Measurements from ENCODE around the gene CLCN5. TPM values are rescaled to one million over a fixed set of nuclear protein-coding genes. Genes with fewer than 3 reads are reported as not detected.

CLCN5 gene
- total and polyA plus RNA-seq, 10 of the 15 experiments (the other 5 are each of a cell fraction or from before 2014, with no cell fraction given): 0.33 to 3.8 (median 2.6) TPM

DNA sequence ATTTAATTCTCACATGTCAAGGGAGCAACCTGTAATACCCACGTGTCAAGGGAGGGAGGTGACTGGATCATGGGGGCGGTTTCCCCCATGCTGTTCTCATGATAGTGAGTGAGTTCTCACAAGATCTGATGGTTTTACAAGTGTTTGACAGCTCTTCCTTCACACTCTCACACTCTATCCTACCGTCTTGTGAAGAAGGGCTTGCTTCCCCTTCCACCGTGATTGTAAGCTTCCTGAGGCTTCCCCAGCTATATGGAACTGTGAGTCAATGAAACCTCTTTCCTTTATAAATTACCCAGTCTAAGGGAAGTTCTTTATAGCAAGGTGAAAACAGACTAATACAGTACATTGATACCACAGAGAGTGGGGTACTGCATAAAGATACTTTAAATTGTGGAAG lies 25.4 kb upstream of the CLCN5 start:
- Histone ChIP-seq H3K4me3 (no peak overlapping the region), H3K9ac (ENCODE audit: control insufficient read depth, insufficient read depth, low read length) (no peak overlapping the region), H3K27me3 (replicated peaks in 1 of 2; ENCODE audit: control insufficient read depth in 2 of 2, insufficient read depth in 2 of 2, low read length in 1 of 2) (no peaks in the 10 kb centered on the region), H3K27ac (ENCODE audit: control insufficient read depth, insufficient read depth) (no peak overlapping the region), H3K4me2 (ENCODE audit: control insufficient read depth, insufficient read depth) (no peak overlapping the region), H3K36me3 (ENCODE audit: control insufficient read depth in 2 of 2, insufficient read depth in 2 of 2, low read length in 1 of 2) (no peaks in the 10 kb centered on the region), H2AFZ (ENCODE audit: control insufficient read depth, low read depth, low read length) (no peak overlapping the region), H4K20me1 (ENCODE audit: control insufficient read depth, insufficient read depth) (no peaks in the 10 kb centered on the region), H3K79me2 (ENCODE audit: control insufficient read depth, insufficient read depth, low read length) (no peaks in the 10 kb centered on the region), H3K4me1 (ENCODE audit: control insufficient read depth, insufficient read depth, low read length) (no peaks in the 10 kb centered on the region), H3K9me3 (replicated peaks; ENCODE audit: control insufficient read depth, insufficient read depth, low read length) (peaks cover 3% of the 10 kb centered on the region; the same call in 1 of the 3 replicates)
- ChIA-PET POLR2A (no interaction called here), CTCF (interaction anchor here (0.9 kb wide), 1 partner anchor 13 kb away, joined by 4 read pairs; no protein-coding TSS in a partner anchor), RAD21 (ENCODE audit: unreplicated experiment) (no interaction called here), SMC1A (ENCODE audit: uncharacterized antibody, unreplicated experiment) (no interaction called here)
- FAIRE-seq (no peak), DNase-seq (ENCODE audit: low read depth, low spot score) (no peak), ATAC-seq (no peak)
- no TSS peak for BruUV-seq (replicated peaks)
- in situ Hi-C loops (cut with MboI) (no loop called here), intact Hi-C loops (cut with micrococcal nuclease; ENCODE audit: unreplicated experiment) (no loop called here)
- 43% methylated on average over 4 of the region's 4 CpGs for WGBS (ENCODE audit: insufficient coverage, insufficient replicate concordance, low lambda C conversion rate, missing lambda C conversion rate)
- TF ChIP-seq ETV6 (conservative IDR thresholded peaks at IDR 0.05 in 1 of 2, IDR thresholded peaks at IDR 0.05 in 1 of 2; ENCODE audit: borderline replicate concordance in 1 of 2, low read depth in 1 of 2) (no peak), BCL11A (IDR thresholded peaks at IDR 0.05; ENCODE audit: low read depth, low read length) (no peak), RAD51 (IDR thresholded peaks at IDR 0.05) (no peak), CEBPB (IDR thresholded peaks at IDR 0.05; ENCODE audit: borderline replicate concordance in 1 of 2, low read depth in 2 of 2, low read length in 2 of 2) (no peak), NR2C2 (IDR thresholded peaks at IDR 0.05; ENCODE audit: borderline replicate concordance, control insufficient read depth, insufficient read length, low read depth) (no peak), ZNF274 (IDR thresholded peaks at IDR 0.05; ENCODE audit: insufficient read depth, insufficient read length) (no peak), CBX3 (IDR thresholded peaks at IDR 0.05; ENCODE audit: borderline replicate concordance, low read depth) (no peak), ZSCAN29 (IDR thresholded peaks at IDR 0.05) (no peak), BCLAF1 (IDR thresholded peaks at IDR 0.05) (no peak), KDM1A (IDR thresholded peaks at IDR 0.05; ENCODE audit: borderline replicate concordance) (no peak), SMC3 (IDR thresholded peaks at IDR 0.05; ENCODE audit: borderline replicate concordance, low read length) (no peak)
- TF ChIP-seq, protein P1, sequence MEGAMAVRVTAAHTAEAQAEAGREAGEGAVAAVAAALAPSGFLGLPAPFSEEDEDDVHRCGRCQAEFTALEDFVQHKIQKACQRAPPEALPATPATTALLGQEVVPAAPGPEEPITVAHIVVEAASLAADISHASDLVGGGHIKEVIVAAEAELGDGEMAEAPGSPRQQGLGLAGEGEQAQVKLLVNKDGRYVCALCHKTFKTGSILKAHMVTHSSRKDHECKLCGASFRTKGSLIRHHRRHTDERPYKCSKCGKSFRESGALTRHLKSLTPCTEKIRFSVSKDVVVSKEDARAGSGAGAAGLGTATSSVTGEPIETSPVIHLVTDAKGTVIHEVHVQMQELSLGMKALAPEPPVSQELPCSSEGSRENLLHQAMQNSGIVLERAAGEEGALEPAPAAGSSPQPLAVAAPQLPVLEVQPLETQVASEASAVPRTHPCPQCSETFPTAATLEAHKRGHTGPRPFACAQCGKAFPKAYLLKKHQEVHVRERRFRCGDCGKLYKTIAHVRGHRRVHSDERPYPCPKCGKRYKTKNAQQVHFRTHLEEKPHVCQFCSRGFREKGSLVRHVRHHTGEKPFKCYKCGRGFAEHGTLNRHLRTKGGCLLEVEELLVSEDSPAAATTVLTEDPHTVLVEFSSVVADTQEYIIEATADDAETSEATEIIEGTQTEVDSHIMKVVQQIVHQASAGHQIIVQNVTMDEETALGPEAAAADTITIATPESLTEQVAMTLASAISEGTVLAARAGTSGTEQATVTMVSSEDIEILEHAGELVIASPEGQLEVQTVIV (IDR thresholded peaks at IDR 0.05; ENCODE audit: borderline replicate concordance, partially characterized antibody): no peak
- TF ChIP-seq, protein P2, sequence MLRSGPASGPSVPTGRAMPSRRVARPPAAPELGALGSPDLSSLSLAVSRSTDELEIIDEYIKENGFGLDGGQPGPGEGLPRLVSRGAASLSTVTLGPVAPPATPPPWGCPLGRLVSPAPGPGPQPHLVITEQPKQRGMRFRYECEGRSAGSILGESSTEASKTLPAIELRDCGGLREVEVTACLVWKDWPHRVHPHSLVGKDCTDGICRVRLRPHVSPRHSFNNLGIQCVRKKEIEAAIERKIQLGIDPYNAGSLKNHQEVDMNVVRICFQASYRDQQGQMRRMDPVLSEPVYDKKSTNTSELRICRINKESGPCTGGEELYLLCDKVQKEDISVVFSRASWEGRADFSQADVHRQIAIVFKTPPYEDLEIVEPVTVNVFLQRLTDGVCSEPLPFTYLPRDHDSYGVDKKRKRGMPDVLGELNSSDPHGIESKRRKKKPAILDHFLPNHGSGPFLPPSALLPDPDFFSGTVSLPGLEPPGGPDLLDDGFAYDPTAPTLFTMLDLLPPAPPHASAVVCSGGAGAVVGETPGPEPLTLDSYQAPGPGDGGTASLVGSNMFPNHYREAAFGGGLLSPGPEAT (IDR thresholded peaks at IDR 0.05; ENCODE audit: low read depth): no peak
- TF ChIP-seq, protein P3, sequence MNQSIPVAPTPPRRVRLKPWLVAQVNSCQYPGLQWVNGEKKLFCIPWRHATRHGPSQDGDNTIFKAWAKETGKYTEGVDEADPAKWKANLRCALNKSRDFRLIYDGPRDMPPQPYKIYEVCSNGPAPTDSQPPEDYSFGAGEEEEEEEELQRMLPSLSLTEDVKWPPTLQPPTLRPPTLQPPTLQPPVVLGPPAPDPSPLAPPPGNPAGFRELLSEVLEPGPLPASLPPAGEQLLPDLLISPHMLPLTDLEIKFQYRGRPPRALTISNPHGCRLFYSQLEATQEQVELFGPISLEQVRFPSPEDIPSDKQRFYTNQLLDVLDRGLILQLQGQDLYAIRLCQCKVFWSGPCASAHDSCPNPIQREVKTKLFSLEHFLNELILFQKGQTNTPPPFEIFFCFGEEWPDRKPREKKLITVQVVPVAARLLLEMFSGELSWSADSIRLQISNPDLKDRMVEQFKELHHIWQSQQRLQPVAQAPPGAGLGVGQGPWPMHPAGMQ (IDR thresholded peaks at IDR 0.05; ENCODE audit: borderline replicate concordance): no peak
